NT2/D1 (cell line): ENCODE measurements around the gene THOC5.

Experiments used
- SUZ12 ChIP-seq: IDR thresholded peaks from 2 replicates; pipeline ENCODE4 v1.6.1; 2011; ENCODE audit not compliant: insufficient read length, insufficient read depth; ENCODE audit errors: extremely low read depth
- ZNF274 ChIP-seq: IDR thresholded peaks from 2 replicates; pipeline ENCODE4 v1.6.1; 2011; ENCODE audit warnings: mild to moderate bottlenecking, low read depth, low read length

DNA sequence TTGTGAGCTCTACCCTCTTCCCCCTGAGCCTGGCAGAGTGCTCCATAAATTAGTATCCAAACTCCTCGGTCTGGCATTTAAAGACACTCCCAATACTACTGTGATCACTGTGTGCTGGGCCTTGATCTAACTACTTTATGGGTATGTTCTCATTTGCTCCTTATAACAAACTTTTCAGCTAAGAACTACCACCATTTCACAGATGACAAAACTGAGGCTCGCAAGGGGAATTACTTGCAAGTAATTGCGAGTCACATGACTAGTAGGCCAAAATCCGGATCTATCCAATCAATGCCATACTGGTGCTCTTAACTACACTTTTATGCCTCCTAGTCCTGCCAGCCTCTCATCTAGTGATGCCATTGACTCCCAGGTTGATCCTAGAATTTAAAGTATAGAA, 3.6 kb downstream of the THOC5 start:
- TF ChIP-seq ZNF274: no peak
- no peak for TF ChIP-seq SUZ12
